Astrocyte of the spinal cord (primary cell): Measurements from ENCODE around the gene SPACA1.

ENCODE experiments used
- DNase-seq: peaks from one replicate; pipeline ENCODE4 v3.0.0; 2011; ENCODE audit warnings: low read depth, low spot score
- H3K4me3 ChIP-seq: 2 replicates; pipeline ENCODE4 v1.5.1; 2011; ENCODE audit warnings: low read depth, mild to moderate bottlenecking, low read length, moderate library complexity
- CTCF ChIP-seq: IDR thresholded peaks from 2 replicates; pipeline ENCODE4 v1.5.1; 2012; ENCODE audit warnings: low read depth, mild to moderate bottlenecking, low read length, inconsistent platforms
- in situ Hi-C: cut with HindIII; loops from 2 replicates; pipeline ENCODE4 v1.10.0; 2017; ENCODE audit warnings: low sequenced_read_pairs

Gene SPACA1

GRCh38 chr6:88045521-88046136 is 2.0 kb upstream of the SPACA1 start:
- DNase-seq, result no peak
- TF ChIP-seq CTCF, result no peak
- no peak overlapping the region for H3K4me3 ChIP-seq
- in situ Hi-C loops, result no loop called here

- no peak overlapping the region for H3K4me3 ChIP-seq
- in situ Hi-C loops, result no loop called here
- no peak for DNase-seq
- TF ChIP-seq CTCF, result no peak
These were observed 937 bp downstream of the SPACA1 start for GRCh38 chr6:88048578-88048977.

DNA sequence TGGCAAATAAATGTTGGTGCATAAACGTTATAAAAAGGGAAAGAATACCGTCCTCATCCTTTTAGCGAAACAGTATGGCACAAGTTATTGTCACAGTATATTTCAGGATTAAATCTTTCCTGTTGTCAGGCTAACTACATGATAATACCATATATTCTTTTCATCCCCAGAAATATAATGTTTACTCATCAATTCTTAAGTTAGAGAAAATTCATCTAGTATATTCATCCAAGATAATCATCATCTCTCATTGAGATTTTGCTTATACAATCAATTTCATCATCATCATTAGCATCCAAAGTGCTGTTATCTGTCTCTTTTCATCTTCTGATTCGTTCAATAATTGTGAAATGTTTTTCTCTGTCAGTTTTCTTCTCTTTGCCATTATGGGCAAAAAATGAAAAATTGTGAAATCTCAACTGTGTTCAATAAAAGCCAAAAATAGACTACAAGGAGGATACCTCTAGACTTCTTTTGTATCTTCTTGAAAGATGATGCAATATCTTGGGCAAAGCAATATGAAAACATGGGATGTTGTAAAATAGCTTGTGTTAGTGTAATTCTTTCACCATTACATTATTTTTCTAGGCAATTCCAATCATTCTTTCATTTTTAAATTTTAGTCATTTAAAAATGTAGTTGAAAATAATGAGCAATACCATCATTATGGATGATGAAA is 2.6 kb downstream of the SPACA1 start:
- DNase-seq, result no peak
- H3K4me3 ChIP-seq, result no peak overlapping the region
- in situ Hi-C loops, result no loop called here
- TF ChIP-seq CTCF, result no peak

- no peak for TF ChIP-seq CTCF
- H3K4me3 ChIP-seq, result no peak overlapping the region
- DNase-seq, result no peak
- in situ Hi-C loops, result no loop called here
These were observed 11.6 kb downstream of the SPACA1 start for GRCh38 chr6:88059191-88059590.

DNA sequence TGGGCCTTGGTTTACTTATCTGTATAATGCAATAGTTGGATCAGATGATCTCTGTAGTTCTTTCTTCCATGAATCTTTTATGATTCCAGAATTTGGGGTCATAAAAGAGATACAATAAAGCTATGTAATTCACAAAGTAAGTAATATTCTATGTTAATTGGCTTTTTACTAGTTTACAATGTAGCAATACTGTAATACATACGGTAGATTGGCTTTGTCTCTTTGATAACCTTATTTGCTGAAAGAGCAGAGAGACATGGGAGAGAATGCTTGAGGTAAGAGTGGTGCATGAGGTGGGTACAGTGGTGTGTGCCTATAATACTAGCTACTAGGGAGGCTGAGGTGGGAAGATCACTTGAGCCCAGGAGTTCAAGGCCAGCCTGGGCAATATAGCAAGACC is 14.7 kb downstream of the SPACA1 start:
- in situ Hi-C loops, result no loop called here
- TF ChIP-seq CTCF, result no peak

GRCh38 chr6:88072462-88072861 is 24.8 kb downstream of the SPACA1 start:
- DNase-seq, result no peak
- in situ Hi-C loops, result no loop called here
- no peak for TF ChIP-seq CTCF
- no peak overlapping the region for H3K4me3 ChIP-seq

More for the DNA sequence above, 14.7 kb downstream of the SPACA1 start:
- no peak overlapping the region for H3K4me3 ChIP-seq
- DNase-seq, result no peak
